HG03280 (cell line): ENCODE measurements around the gene SPRY1.

Experiments used
- ATAC-seq: cut with Tn5 transposase; IDR thresholded peaks from one replicate; pipeline ENCODE4 v1.9.1; 2021; ENCODE audit warnings: mild to moderate bottlenecking, moderate library complexity; ENCODE audit not compliant: unreplicated experiment

The SPRY1 gene

GRCh38 chr4:123379392-123379791, 17.2 kb upstream of the SPRY1 start:
- ATAC-seq, result no peak

- ATAC-seq, result peak; percentile 79
These were observed 15.6 kb upstream of the SPRY1 start for GRCh38 chr4:123380728-123381716.

GRCh38 chr4:123381996-123382395, 14.6 kb upstream of the SPRY1 start:
- no peak for ATAC-seq

DNA sequence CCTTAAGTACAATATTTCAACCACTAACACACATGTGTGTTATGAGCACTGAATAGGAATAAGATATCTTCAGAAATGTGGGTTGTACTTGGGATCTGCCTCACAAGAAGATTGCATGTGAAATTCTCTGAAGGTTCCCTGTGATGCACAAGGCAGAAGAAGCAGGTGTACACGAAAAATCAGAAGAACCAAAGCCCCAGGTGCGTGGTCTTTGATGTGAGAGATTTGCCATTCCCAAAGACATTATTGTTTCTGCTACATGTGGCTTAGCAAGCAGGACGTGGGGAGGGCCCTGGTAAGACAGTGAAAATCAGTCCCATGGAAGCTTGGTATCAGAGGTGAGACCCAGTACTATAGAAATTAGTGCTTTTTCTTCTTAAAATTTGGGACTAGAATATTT, 13.0 kb upstream of the SPRY1 start:
- no peak for ATAC-seq

- ATAC-seq, result no peak
These were observed 10.0 kb upstream of the SPRY1 start for GRCh38 chr4:123386609-123387008.

DNA sequence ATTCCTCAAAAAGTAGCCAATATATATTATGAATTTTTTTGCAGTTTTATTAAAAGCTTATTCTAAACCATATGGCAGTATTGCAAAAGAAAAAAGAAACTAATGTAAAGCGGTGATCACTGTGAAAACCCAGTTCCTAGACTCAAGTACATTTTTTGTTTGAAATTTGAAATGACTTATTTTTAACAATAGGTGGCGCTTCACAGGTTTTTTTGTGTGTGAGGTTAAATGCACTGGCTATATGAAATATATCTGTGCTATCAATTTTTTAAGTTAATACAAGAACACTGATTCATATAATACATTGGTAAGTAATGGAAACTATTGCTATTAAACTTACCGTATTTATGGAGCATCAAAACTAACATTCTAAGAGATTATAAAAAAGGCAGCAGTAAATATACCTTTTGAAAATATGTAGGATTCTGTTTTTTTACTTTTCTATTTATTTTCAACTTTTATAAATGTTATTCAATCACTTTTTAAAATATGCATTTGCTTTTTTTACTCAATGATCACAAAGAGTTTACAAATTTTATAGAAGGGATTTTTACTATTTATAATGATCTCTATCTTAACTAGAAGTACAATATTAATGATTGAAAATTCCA, 5.6 kb upstream of the SPRY1 start:
- ATAC-seq, result no peak

GRCh38 chr4:123393721-123394120, 2.9 kb upstream of the SPRY1 start:
- ATAC-seq, result no peak

- peak; percentile 7 for ATAC-seq
These were observed 810 bp downstream of the SPRY1 start for GRCh38 chr4:123397144-123398065.

- ATAC-seq, result peak; percentile 80
These were observed 1.7 kb downstream of the SPRY1 start for GRCh38 chr4:123398066-123398852.

DNA sequence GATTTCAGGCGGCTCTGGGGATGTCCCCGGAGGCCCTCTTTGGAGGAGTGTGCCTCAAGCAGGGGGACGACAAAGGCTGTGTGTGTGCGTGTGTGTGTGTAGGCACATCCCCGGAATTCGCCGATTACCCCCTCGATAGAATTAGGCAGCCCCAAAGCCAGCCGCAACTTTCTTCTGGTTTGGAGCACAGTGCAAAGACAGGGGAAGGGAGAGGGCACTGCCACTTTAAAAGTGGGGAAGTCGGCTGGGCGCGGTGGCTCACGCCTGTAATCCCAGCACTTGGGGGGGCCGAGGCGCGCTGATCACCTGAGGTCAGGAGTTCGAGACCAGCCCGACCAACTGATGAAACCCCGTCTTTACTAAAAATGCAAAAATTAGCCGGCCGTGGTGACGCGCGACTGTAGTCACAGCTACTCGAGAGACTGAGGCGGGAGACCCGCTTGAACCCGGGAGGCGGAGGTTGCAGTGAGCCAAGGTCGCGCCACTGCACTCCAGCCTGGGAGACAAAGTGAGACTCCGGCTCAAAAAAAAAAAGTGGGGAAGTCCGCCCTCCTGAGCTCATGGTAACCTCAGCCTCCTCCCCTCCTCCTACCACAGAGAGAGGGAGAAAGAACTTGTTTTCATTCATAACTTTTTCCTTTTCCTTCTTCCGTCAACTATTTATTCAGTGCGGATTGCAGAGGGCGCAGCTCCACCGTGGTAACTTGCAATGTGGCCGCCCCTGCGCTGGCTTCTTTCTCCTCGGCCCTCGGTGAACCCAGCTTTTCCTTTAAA, 2.4 kb downstream of the SPRY1 start:
- no peak for ATAC-seq

- no peak for ATAC-seq
These were observed 3.2 kb downstream of the SPRY1 start for GRCh38 chr4:123399627-123400358.

- ATAC-seq, result no peak
These were observed 4.9 kb downstream of the SPRY1 start for GRCh38 chr4:123401271-123402120.

- no peak for ATAC-seq
These were observed 5.5 kb downstream of the SPRY1 start for GRCh38 chr4:123402121-123402465.

- no peak for ATAC-seq
These were observed 6.5 kb downstream of the SPRY1 start for GRCh38 chr4:123403080-123403604.

- no peak for ATAC-seq
These were observed 7.9 kb downstream of the SPRY1 start for GRCh38 chr4:123404533-123404932.

- ATAC-seq, result no peak
These were observed 8.8 kb downstream of the SPRY1 start for GRCh38 chr4:123405267-123405865.

GRCh38 chr4:123406872-123407271, 10.3 kb downstream of the SPRY1 start:
- ATAC-seq, result no peak
